ENCODE data around the gene DARS1. TPM values are rescaled to one million over a fixed set of nuclear protein-coding genes. Genes with fewer than 3 reads are reported as not detected.

The DARS1 gene
- polyA plus RNA-seq, 1 of the 3 experiments (the other 2 are of a cell fraction) = 52.2 TPM

DNA sequence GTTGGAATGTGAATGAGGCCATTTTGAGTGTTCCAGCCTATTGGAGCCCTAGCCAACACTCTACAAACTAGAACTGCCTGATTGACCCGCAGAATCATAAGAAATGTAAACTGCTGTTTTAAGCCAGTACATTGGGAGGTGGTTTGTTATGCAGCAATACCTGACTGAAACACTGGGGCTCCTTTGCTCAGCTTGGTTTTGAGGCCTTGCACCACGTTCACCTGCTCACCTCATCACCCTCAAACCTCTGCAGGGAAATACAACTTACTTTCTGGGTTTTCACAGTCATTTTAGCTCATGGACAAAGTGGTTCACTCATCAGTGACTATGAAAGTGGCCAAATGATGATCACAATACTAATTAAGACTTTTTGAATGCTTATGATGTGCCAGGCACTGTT lies 10.9 kb upstream of the DARS1 start:
- no peak for TF ChIP-seq FOXM1 (IDR thresholded peaks at IDR 0.05; ENCODE audit: low read depth)
- TF ChIP-seq, protein P1, sequence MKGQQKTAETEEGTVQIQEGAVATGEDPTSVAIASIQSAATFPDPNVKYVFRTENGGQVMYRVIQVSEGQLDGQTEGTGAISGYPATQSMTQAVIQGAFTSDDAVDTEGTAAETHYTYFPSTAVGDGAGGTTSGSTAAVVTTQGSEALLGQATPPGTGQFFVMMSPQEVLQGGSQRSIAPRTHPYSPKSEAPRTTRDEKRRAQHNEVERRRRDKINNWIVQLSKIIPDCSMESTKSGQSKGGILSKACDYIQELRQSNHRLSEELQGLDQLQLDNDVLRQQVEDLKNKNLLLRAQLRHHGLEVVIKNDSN (IDR thresholded peaks at IDR 0.05; ENCODE audit: borderline replicate concordance, low read depth) = no peak
- TF ChIP-seq, protein P2, sequence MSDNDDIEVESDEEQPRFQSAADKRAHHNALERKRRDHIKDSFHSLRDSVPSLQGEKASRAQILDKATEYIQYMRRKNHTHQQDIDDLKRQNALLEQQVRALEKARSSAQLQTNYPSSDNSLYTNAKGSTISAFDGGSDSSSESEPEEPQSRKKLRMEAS (IDR thresholded peaks at IDR 0.05; ENCODE audit: low read depth) = no peak
- TF ChIP-seq MEF2A (IDR thresholded peaks at IDR 0.05; ENCODE audit: borderline replicate concordance, low read depth) = no peak
- TF ChIP-seq ELF1 (IDR thresholded peaks at IDR 0.05) = no peak
- no peak for TF ChIP-seq GATA2 (CRISPR knock-in tag; IDR thresholded peaks at IDR 0.05)
- TF ChIP-seq SIN3A (IDR thresholded peaks at IDR 0.05; ENCODE audit: borderline replicate concordance, low read depth, low read length) = no peak
- TF ChIP-seq CHD2 (IDR thresholded peaks at IDR 0.05; ENCODE audit: low read length, partially characterized antibody) = no peak
- TF ChIP-seq NFIC (IDR thresholded peaks at IDR 0.05; ENCODE audit: borderline replicate concordance) = no peak
- TF ChIP-seq TAF1 (IDR thresholded peaks at IDR 0.05; ENCODE audit: borderline replicate concordance, low read depth, low read length) = no peak
- TF ChIP-seq MXI1 (IDR thresholded peaks at IDR 0.05; ENCODE audit: low read depth, low read length) = no peak
- TF ChIP-seq RFX5 (IDR thresholded peaks at IDR 0.05; ENCODE audit: low read length) = no peak
- H3K36me3 ChIP-seq (replicated peaks in 1 of 2; ENCODE audit: control insufficient read depth in 1 of 2, insufficient read depth in 2 of 2, low read length in 1 of 2) = no peaks in the 10 kb centered on the region
- H3K79me2 ChIP-seq (ENCODE audit: insufficient read depth) = no peaks in the 10 kb centered on the region
- no peak overlapping the region for H3K9ac ChIP-seq
- no peaks in the 10 kb centered on the region for H4K20me1 ChIP-seq (ENCODE audit: insufficient read depth)
- H3F3A ChIP-seq (replicated peaks; ENCODE audit: insufficient read depth) = no peaks in the 10 kb centered on the region
- no peak overlapping the region for H3K27ac ChIP-seq (ENCODE audit: low read depth in 2 of 2, low read length in 1 of 2)
- 48% methylated on average over 2 of the region's 2 CpGs for WGBS (ENCODE audit: low lambda C conversion rate)
- H3K4me3 ChIP-seq (ENCODE audit: low read depth in 2 of 2, low read length in 1 of 2) = no peak overlapping the region
- DNase-seq = no peak
- POLR2A ChIA-PET = interaction anchor here (0.6 kb wide), 1 partner anchor 388 kb away, joined by 3 read pairs; no protein-coding TSS in a partner anchor
- H3K4me2 ChIP-seq = no peak overlapping the region
- no peak overlapping the region for H2AFZ ChIP-seq (ENCODE audit: low read depth)
- CTCF ChIA-PET = interaction anchor here (0.7 to 4.1 kb wide), 14 partner anchors 9 to 653 kb away, joined by 3 to 46 read pairs (median 7); partner anchors contain the start of genes CXCR4 and DARS1
- peaks cover 0 to 7% of the 10 kb centered on the region in 2 experiments; a peak in 1 of 4 replicates for H3K4me1 ChIP-seq (ENCODE audit: control insufficient read depth in 1 of 2, insufficient read depth in 2 of 2, low read depth in 1 of 2, low read length in 1 of 2)
- no peaks in the 10 kb centered on the region for H3K27me3 ChIP-seq (ENCODE audit: insufficient read depth)
- H3K9me2 ChIP-seq = no peaks in the 10 kb centered on the region
- H3K9me3 ChIP-seq = no peaks in the 10 kb centered on the region

DNA sequence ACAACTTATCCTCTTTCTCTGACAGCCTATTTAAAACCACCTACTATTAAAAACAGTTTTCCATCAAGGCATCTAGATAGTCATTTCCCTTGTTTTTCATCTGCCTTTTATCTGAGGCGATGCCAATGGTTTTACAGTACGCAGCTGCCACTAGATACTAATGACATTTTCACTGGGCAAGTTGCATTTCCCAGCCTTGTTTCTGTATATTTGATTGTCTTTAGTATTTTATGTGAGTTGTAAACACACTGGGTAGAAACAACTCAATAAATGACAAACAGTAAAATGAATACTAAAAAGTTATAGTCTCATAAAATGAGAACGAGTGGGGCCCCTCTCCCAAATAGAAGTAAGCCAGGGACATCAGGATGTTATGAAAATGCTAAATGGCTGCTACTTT lies 8.9 kb upstream of the DARS1 start:
- Histone ChIP-seq H3K27me3 (ENCODE audit: insufficient read depth) (no peaks in the 10 kb centered on the region), H3K27ac (ENCODE audit: low read depth in 2 of 2, low read length in 1 of 2) (no peak overlapping the region), H3K36me3 (replicated peaks in 1 of 2; ENCODE audit: control insufficient read depth in 1 of 2, insufficient read depth in 2 of 2, low read length in 1 of 2) (no peaks in the 10 kb centered on the region), H4K20me1 (ENCODE audit: insufficient read depth) (no peaks in the 10 kb centered on the region), H3K79me2 (ENCODE audit: insufficient read depth) (no peaks in the 10 kb centered on the region), H3K4me1 (ENCODE audit: control insufficient read depth in 1 of 2, insufficient read depth in 2 of 2, low read depth in 1 of 2, low read length in 1 of 2) (peaks cover 0 to 3% of the 10 kb centered on the region in 2 experiments; a peak in 1 of 4 replicates), H3K9me2 (no peaks in the 10 kb centered on the region), H3K9me3 (no peaks in the 10 kb centered on the region), H3K4me3 (ENCODE audit: low read depth in 2 of 2, low read length in 1 of 2) (no peak overlapping the region), H3K4me2 (no peak overlapping the region), H2AFZ (ENCODE audit: low read depth) (no peak overlapping the region), H3K9ac (no peak overlapping the region), H3F3A (replicated peaks; ENCODE audit: insufficient read depth) (no peaks in the 10 kb centered on the region)
- TF ChIP-seq, protein P1 (IDR thresholded peaks at IDR 0.05; ENCODE audit: borderline replicate concordance, low read depth) = no peak
- TF ChIP-seq SMC3 (IDR thresholded peaks at IDR 0.05; ENCODE audit: low read depth, low read length) (no peak), RFX5 (IDR thresholded peaks at IDR 0.05; ENCODE audit: low read length) (no peak)
- CTCF ChIA-PET = interaction anchor here (1.4 kb wide), 1 partner anchor 384 kb away, joined by 5 read pairs; no protein-coding TSS in a partner anchor
- 79% methylated on average over 3 of the region's 3 CpGs for WGBS (ENCODE audit: low lambda C conversion rate)
- DNase-seq = no peak
- POLR2A ChIA-PET = no interaction called here

All from SK-N-SH (cell line).